AG04450 (cell line): Measurements from ENCODE around the gene TYRO3. TPM values are rescaled to one million over a fixed set of nuclear protein-coding genes. Genes with fewer than 3 reads are reported as not detected.

Experiments
- CTCF ChIA-PET: fragments of 300-600, 350-600 bp; formaldehyde crosslinking; extraction: SDS; loops from one replicate; lab custom pipeline; 2022; ENCODE audit warnings: antibody characterized with exemption, inconsistent platforms; lab: Charles Lee
- POLR2A ChIA-PET: fragments of 350-600 bp; formaldehyde crosslinking; extraction: SDS; loops from one replicate; lab custom pipeline; 2021; ENCODE audit warnings: antibody characterized with exemption, inconsistent platforms; lab: Yijun Ruan, JAX
- DNase-seq: peaks from one replicate; pipeline ENCODE4 v3.0.0-alpha.2; 2011; ENCODE audit warnings: low read depth, low spot score
- H3K27ac ChIP-seq: one replicate; pipeline ENCODE4 v1.5.1; 2012; ENCODE audit warnings: low read depth, low read length, control low read depth
- H3K27me3 ChIP-seq: one replicate; pipeline ENCODE4 v1.6.0; 2012; ENCODE audit warnings: low read length; ENCODE audit not compliant: control insufficient read depth, insufficient read depth
- H3K4me3 ChIP-seq: 2 replicates; pipeline ENCODE4 v1.5.1; 2011; ENCODE audit warnings: mild to moderate bottlenecking, low read depth, low read length, control low read depth
- H3K9me3 ChIP-seq: 2 replicates; pipeline ENCODE4 v1.5.1; 2012; ENCODE audit warnings: low read length; ENCODE audit not compliant: control insufficient read depth, insufficient read depth
- CTCF ChIP-seq: IDR thresholded peaks from 2 replicates; pipeline ENCODE4 v1.5.1; 2011; ENCODE audit warnings: low read depth, low read length, control low read depth, inconsistent platforms
- polyA plus RNA-seq: library from polyadenylated mRNA; depleted of rRNA; stranded (reverse); fragments of >200 nt; gene quantifications from 2 replicates; pipeline ENCODE4 v1.2.3, GENCODE V29; 2011

TYRO3 gene
- polyA plus RNA-seq, 1 experiment, result 21.0 TPM

- Histone ChIP-seq H3K27ac (peak overlapping the region; percentile 78), H3K4me3 (no peak overlapping the region), H3K9me3 (no peaks in the 10 kb centered on the region), H3K27me3 (no peaks in the 10 kb centered on the region)
- DNase-seq, result no peak
- CTCF ChIA-PET, result interaction anchor here (0.7 to 2.6 kb wide), 35 partner anchors 9 to 319 kb away, joined by 3 to 29 read pairs (median 4); partner anchors contain the start of gene MAPKBP1
- POLR2A ChIA-PET, result interaction anchor here (1.2 kb wide), 1 partner anchor 18 kb away, joined by 4 read pairs; no protein-coding TSS in a partner anchor
- TF ChIP-seq CTCF, result no peak
These were observed 44.5 kb downstream of the TYRO3 start for GRCh38 chr15:41603411-41603935.

- no peaks in the 10 kb centered on the region for H3K9me3 ChIP-seq
- ChIA-PET POLR2A (interaction anchor here (1.2 kb wide), 1 partner anchor 17 kb away, joined by 4 read pairs; no protein-coding TSS in a partner anchor), CTCF (interaction anchor here (0.6 to 2.6 kb wide), 37 partner anchors 9 to 319 kb away, joined by 3 to 29 read pairs (median 4); partner anchors contain the start of gene MAPKBP1)
- H3K27ac ChIP-seq, result peak overlapping the region; percentile 78
- peak overlapping the region; percentile 52 for H3K4me3 ChIP-seq
- TF ChIP-seq CTCF, result peak; percentile 90
- H3K27me3 ChIP-seq, result no peaks in the 10 kb centered on the region
- DNase-seq, result no peak
These were observed 45.2 kb downstream of the TYRO3 start for GRCh38 chr15:41603941-41604911.

- ChIA-PET POLR2A (no interaction called here), CTCF (interaction anchor here (1.0 kb wide), 1 partner anchor 299 kb away, joined by 3 read pairs; no protein-coding TSS in a partner anchor)
- Histone ChIP-seq H3K27me3 (no peaks in the 10 kb centered on the region), H3K4me3 (no peak overlapping the region), H3K9me3 (no peaks in the 10 kb centered on the region), H3K27ac (no peak overlapping the region)
- no peak for TF ChIP-seq CTCF
- no peak for DNase-seq
These were observed 46.6 kb downstream of the TYRO3 start for GRCh38 chr15:41605566-41605965.

GRCh38 chr15:41606997-41607396, 48.0 kb downstream of the TYRO3 start:
- Histone ChIP-seq H3K27me3 (no peaks in the 10 kb centered on the region), H3K27ac (no peak overlapping the region), H3K9me3 (no peaks in the 10 kb centered on the region), H3K4me3 (no peak overlapping the region)
- DNase-seq, result peak; percentile 86
- POLR2A ChIA-PET, result interaction anchor here (0.7 to 1.7 kb wide), 4 partner anchors 15 to 140 kb away, joined by 3 to 6 read pairs (median 4); partner anchors contain the start of genes MGA and RPAP1
- CTCF ChIA-PET, result interaction anchor here (1.6 kb wide), 1 partner anchor 21 kb away, joined by 4 read pairs; no protein-coding TSS in a partner anchor
- TF ChIP-seq CTCF, result no peak
